AG10803 (cell line): Measurements from ENCODE around the gene REV1.

Experiments
- DNase-seq: peaks from one replicate; pipeline ENCODE4 v3.0.0; 2010; ENCODE audit warnings: low read depth
- H3K4me3 ChIP-seq: 2 replicates; pipeline ENCODE4 v1.5.1; 2011; ENCODE audit warnings: mild to moderate bottlenecking, low read length, control low read depth
- CTCF ChIP-seq: conservative IDR thresholded peaks from 2 replicates; pipeline ENCODE4 v1.5.1; 2011; ENCODE audit warnings: mild to moderate bottlenecking, low read length, control low read depth, inconsistent platforms

Gene REV1

GRCh38 chr2:99492721-99493120 lies 2.9 kb upstream of the REV1 start:
- no peak for TF ChIP-seq CTCF
- no peak for DNase-seq
- H3K4me3 ChIP-seq, result no peak overlapping the region

GRCh38 chr2:99490623-99491461 lies 1.0 kb upstream of the REV1 start:
- no peak for DNase-seq
- H3K4me3 ChIP-seq, result peak overlapping the region; percentile 91
- no peak for TF ChIP-seq CTCF

- TF ChIP-seq CTCF, result no peak
- DNase-seq, result peak; percentile 55
Observed at GRCh38 chr2:99489063-99489760, 605 bp downstream of the REV1 start.

GRCh38 chr2:99488539-99489062 lies 1.2 kb downstream of the REV1 start:
- TF ChIP-seq CTCF, result no peak
- peak; percentile 25 for DNase-seq
- peak overlapping the region; percentile 91 for H3K4me3 ChIP-seq

More at GRCh38 chr2:99489063-99489760, 605 bp downstream of the REV1 start:
- peak overlapping the region; percentile 91 for H3K4me3 ChIP-seq

- TF ChIP-seq CTCF, result no peak
Observed at GRCh38 chr2:99487906-99488305, 1.9 kb downstream of the REV1 start.

GRCh38 chr2:99485824-99486223 lies 4.0 kb downstream of the REV1 start:
- TF ChIP-seq CTCF, result no peak
- no peak overlapping the region for H3K4me3 ChIP-seq
- no peak for DNase-seq

More at GRCh38 chr2:99487906-99488305, 1.9 kb downstream of the REV1 start:
- DNase-seq, result no peak
- no peak overlapping the region for H3K4me3 ChIP-seq
